Neutrophil (primary cell): ENCODE data around the gene KCNIP3.

ENCODE experiments used
- H3K27ac ChIP-seq: fragments of 200-600 bp; sonication (generic); 2 replicates; pipeline ENCODE4 v1.5.1; 2016; ENCODE audit warnings: mild to moderate bottlenecking, moderate library complexity
- H3K27me3 ChIP-seq: fragments of 200-600 bp; sonication (generic); 2 replicates; pipeline ENCODE4 v1.6.0; 2016; ENCODE audit warnings: mild to moderate bottlenecking
- H3K36me3 ChIP-seq: fragments of 200-600 bp; sonication (generic); 2 replicates; pipeline ENCODE4 v1.5.1; 2017
- H3K4me1 ChIP-seq, 2 experiments: fragments of 200-600 bp in 1 of 2; sonication (generic) in 1 of 2; 1 replicate in 1 of 2; 2 replicates in 1 of 2; pipeline versions ENCODE4 v1.5.1 to v1.6.1; 2013 to 2016; ENCODE audit warnings: low read depth in 1 of 2, low read length in 1 of 2, mild to moderate bottlenecking in 1 of 2, moderate library complexity in 1 of 2; ENCODE audit not compliant: control insufficient read depth in 1 of 2, insufficient read depth in 1 of 2
- H3K4me3 ChIP-seq, 2 experiments: fragments of 200-600 bp in 1 of 2; sonication (generic) in 1 of 2; 1 replicate in 1 of 2; 2 replicates in 1 of 2; pipeline ENCODE4 v1.5.1; 2013 to 2016; ENCODE audit warnings: low read depth in 1 of 2, low read length in 1 of 2, mild to moderate bottlenecking in 1 of 2, moderate library complexity in 1 of 2
- H3K9me3 ChIP-seq: fragments of 200-600 bp; sonication (generic); 2 replicates; pipeline ENCODE4 v1.5.1; 2016
- TF ChIP-seq, protein P1 (sequence below): fragments of 200-600 bp; sonication (generic); IDR thresholded peaks from 2 replicates; pipeline ENCODE4 v1.5.1; 2016; ENCODE audit warnings: antibody characterized with exemption

Gene KCNIP3

DNA sequence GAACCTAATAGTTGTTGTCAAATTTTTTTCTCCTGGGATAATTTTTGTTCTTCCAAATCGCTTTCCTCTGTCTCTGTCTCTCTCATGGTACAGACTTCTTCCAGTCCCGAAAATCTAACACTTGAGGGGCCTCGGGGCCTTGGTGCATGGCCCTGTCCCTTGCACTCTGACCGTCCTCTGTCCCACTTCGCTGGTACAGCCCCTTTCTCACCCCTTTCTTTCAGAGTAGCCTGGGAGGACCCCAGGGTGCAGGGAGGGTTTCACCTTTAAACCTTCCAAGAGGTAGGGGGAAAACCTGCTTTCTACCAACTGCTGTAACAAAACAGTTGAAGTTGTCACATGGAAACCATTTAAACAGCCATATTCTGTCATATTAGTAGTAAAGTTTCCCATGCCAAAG lies 83.1 kb downstream of the KCNIP3 start:
- Histone ChIP-seq H3K27ac (no peak overlapping the region), H3K36me3 (no peaks in the 10 kb centered on the region), H3K27me3 (no peaks in the 10 kb centered on the region), H3K9me3 (no peaks in the 10 kb centered on the region), H3K4me3 (no peak overlapping the region), H3K4me1 (no peaks in the 10 kb centered on the region)
- TF ChIP-seq, protein P1, sequence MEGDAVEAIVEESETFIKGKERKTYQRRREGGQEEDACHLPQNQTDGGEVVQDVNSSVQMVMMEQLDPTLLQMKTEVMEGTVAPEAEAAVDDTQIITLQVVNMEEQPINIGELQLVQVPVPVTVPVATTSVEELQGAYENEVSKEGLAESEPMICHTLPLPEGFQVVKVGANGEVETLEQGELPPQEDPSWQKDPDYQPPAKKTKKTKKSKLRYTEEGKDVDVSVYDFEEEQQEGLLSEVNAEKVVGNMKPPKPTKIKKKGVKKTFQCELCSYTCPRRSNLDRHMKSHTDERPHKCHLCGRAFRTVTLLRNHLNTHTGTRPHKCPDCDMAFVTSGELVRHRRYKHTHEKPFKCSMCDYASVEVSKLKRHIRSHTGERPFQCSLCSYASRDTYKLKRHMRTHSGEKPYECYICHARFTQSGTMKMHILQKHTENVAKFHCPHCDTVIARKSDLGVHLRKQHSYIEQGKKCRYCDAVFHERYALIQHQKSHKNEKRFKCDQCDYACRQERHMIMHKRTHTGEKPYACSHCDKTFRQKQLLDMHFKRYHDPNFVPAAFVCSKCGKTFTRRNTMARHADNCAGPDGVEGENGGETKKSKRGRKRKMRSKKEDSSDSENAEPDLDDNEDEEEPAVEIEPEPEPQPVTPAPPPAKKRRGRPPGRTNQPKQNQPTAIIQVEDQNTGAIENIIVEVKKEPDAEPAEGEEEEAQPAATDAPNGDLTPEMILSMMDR = no peak

DNA sequence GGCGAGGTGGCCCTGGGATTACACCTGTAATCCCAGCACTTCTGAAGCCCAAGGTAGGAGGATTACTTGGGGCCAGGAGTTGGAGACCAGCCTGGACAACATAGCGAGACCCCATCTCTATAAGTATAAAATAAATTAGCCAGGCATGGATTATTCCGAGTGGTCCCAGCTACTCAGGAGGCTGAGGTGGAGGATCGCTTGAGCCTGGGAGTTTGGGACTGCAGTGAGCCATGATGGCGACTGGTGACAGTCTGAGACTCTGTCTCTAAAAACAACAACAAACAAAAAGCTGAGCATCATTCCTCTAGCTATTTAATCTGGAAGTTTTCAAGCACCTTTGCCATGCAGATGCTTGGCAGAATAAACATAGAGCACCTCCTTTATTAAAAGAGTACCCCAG lies 83.6 kb downstream of the KCNIP3 start:
- Histone ChIP-seq H3K4me3 (no peak overlapping the region), H3K36me3 (no peaks in the 10 kb centered on the region), H3K9me3 (no peaks in the 10 kb centered on the region), H3K27me3 (no peaks in the 10 kb centered on the region), H3K4me1 (no peaks in the 10 kb centered on the region), H3K27ac (no peak overlapping the region)
- TF ChIP-seq, protein P1 = no peak

- no peak overlapping the region for H3K4me3 ChIP-seq
- TF ChIP-seq, protein P1 = no peak
- no peaks in the 10 kb centered on the region for H3K36me3 ChIP-seq
- no peaks in the 10 kb centered on the region for H3K9me3 ChIP-seq
- H3K27me3 ChIP-seq = no peaks in the 10 kb centered on the region
- no peaks in the 10 kb centered on the region for H3K4me1 ChIP-seq
- H3K27ac ChIP-seq = no peak overlapping the region
Measured at GRCh38 chr2:95381212-95382191, 84.4 kb downstream of the KCNIP3 start.

- Histone ChIP-seq H3K36me3 (no peaks in the 10 kb centered on the region), H3K27ac (no peak overlapping the region), H3K4me1 (no peaks in the 10 kb centered on the region), H3K4me3 (no peak overlapping the region), H3K27me3 (no peaks in the 10 kb centered on the region), H3K9me3 (no peaks in the 10 kb centered on the region)
- TF ChIP-seq, protein P1 = no peak
Measured at GRCh38 chr2:95382192-95382591, 85.0 kb downstream of the KCNIP3 start.

GRCh38 chr2:95382686-95383634 lies 85.8 kb downstream of the KCNIP3 start:
- no peaks in the 10 kb centered on the region for H3K4me1 ChIP-seq
- TF ChIP-seq, protein P1 = no peak
- no peak overlapping the region for H3K4me3 ChIP-seq
- H3K27ac ChIP-seq = no peak overlapping the region
- H3K36me3 ChIP-seq = no peaks in the 10 kb centered on the region
- no peaks in the 10 kb centered on the region for H3K27me3 ChIP-seq
- H3K9me3 ChIP-seq = no peaks in the 10 kb centered on the region
